ENCODE measurements around the gene MAD1L1.
"Not testable (repeated sequence)": the region's sequence is repeated elsewhere in the genome, so short reads cannot be mapped to it uniquely, and the experiment has no call there.

The MAD1L1 gene

GRCh38 chr7:1837696-1838543 lies 394.8 kb downstream of the MAD1L1 start:
- in situ Hi-C loops (cut with MboI; ENCODE audit: low sequenced_read_pairs), result not testable (repeated sequence)

GRCh38 chr7:1831933-1832535 lies 400.7 kb downstream of the MAD1L1 start:
- in situ Hi-C loops (cut with MboI; ENCODE audit: low sequenced_read_pairs), result not testable (repeated sequence)

GRCh38 chr7:1831471-1831870 lies 401.3 kb downstream of the MAD1L1 start:
- in situ Hi-C loops (cut with MboI; ENCODE audit: low sequenced_read_pairs), result not testable (repeated sequence)

DNA sequence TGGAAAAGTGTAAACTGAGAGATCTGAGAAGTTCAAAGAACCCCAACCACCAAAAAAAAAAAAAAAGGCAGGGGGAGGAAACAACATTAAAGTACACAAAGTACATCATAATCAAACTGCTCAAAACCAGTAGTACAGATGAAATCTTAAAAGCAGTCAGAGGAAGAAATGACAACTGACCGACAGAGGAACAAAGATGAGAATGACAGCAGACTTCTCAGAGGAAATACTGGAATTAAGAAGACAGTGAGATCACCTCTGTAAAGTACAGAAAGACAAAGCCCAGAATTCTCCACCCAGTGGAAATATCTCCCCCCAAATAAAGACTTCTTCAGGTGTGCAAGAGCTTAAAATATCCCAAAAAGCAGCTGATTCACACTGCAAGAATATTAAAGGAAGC lies 403.1 kb downstream of the MAD1L1 start:
- in situ Hi-C loops (cut with MboI; ENCODE audit: low sequenced_read_pairs), result not testable (repeated sequence)

DNA sequence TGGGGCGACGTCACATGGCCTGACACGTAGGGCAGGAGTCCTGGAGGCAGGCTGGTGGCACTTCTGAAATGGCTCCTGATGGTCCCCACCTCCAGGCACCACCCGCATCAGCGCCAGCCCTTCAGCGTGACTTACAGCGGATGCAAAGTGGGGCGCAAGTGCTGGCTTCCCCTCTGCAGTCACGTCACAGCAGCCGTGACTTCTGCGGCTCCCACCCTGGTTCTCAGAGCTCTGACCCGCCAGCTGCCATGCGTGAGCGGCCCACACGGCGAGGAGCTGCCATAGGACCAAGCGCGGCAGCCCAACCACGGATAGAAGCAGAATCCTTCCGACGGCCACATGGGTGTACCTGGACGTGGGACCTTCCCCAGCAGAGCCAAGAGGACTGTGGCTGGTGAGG lies 403.6 kb downstream of the MAD1L1 start:
- in situ Hi-C loops (cut with MboI; ENCODE audit: low sequenced_read_pairs), result no loop called here

DNA sequence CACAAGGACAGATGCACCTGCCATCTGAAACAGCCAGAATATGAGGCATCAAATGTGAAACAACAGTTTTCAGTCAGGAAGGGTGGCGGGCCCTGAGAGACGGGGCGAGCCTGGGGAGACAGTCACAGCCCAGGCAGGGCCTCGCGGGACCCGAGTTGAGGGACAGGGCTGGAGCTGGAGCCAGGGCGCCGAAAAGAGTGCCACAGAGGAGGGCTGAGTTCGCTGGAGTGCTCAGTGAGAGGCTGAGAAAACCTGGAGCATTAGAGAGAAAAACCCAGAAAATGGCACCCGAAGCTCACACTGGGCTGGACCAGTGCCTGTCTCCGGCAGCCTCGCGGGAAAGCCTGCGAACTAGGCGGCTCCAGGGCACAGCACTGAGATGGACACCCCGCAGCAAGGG lies 404.6 kb downstream of the MAD1L1 start:
- in situ Hi-C loops (cut with MboI; ENCODE audit: low sequenced_read_pairs), result not testable (repeated sequence)

- in situ Hi-C loops (cut with MboI; ENCODE audit: low sequenced_read_pairs), result not testable (repeated sequence)
These were observed 405.2 kb downstream of the MAD1L1 start for GRCh38 chr7:1827521-1827981.

DNA sequence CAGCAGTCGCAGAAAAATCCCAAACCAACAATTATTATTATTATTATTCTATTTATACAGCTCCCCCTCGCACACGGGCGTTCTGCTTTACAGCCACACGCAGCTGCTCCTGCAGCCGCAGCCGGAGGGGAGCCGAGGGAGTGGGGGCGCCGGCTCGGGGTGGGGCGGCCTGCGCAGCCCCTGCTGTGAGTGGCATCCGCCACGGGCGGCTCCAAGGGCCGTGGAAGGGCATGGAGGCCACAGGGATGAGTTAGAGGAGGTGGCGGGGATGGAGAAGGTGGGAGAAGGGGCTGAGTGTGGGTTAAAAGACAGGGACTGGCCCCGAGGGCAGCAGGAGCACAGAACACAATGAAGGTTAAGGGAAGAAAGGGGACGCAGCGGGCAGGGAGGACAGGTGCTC lies 405.8 kb downstream of the MAD1L1 start:
- in situ Hi-C loops (cut with MboI; ENCODE audit: low sequenced_read_pairs), result not testable (repeated sequence)

GRCh38 chr7:1825897-1826741 lies 406.6 kb downstream of the MAD1L1 start:
- in situ Hi-C loops (cut with MboI; ENCODE audit: low sequenced_read_pairs), result no loop called here

DNA sequence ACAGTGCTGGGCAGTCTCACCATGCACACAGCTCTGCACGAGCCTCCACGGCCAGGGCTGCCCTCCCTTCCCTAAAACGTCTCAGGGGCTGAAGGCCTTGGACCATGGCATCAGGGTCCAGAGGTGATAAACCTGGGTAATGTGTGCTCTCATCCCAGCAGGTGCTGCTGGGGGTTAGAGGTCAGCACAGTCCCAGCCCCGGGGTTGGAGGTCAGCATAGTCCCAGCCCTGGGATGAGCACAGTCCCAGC lies 407.2 kb downstream of the MAD1L1 start:
- in situ Hi-C loops (cut with MboI; ENCODE audit: low sequenced_read_pairs), result not testable (repeated sequence)

- in situ Hi-C loops (cut with MboI; ENCODE audit: low sequenced_read_pairs), result not testable (repeated sequence)
These were observed 407.7 kb downstream of the MAD1L1 start for GRCh38 chr7:1824882-1825646.

GRCh38 chr7:1824151-1824881 lies 408.4 kb downstream of the MAD1L1 start:
- in situ Hi-C loops (cut with MboI; ENCODE audit: low sequenced_read_pairs), result not testable (repeated sequence)

- in situ Hi-C loops (cut with MboI; ENCODE audit: low sequenced_read_pairs), result no loop called here
These were observed 409.2 kb downstream of the MAD1L1 start for GRCh38 chr7:1823376-1824150.

DNA sequence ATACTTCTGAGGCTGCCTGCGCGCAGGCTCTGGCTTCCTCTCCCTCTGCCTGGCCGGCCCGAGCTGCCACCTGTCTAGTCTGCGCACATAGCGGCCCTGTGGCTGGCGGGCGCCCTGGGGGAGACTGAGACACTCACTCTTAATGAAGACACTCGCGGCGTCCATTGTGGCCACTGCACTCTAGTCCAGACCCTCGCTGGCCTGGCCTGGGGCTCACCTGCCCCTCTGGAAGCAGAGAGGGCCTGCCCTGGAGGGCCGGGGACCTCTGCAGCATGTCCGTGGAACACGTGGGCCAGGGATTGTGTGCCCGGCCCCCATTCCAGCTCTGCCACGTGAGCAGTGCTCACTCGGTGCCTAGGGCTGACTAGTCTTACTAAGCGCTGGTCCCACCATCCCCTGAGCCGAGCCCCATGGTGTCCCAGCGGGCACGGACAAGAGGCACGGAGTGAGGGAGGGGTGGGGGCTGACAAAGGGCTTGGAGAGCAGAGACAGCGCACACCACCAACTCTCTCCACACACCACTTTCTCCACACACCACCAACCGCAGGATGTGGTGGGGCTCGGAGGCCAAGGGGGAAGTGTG lies 413.4 kb downstream of the MAD1L1 start:
- in situ Hi-C loops (cut with MboI; ENCODE audit: low sequenced_read_pairs), result no loop called here

DNA sequence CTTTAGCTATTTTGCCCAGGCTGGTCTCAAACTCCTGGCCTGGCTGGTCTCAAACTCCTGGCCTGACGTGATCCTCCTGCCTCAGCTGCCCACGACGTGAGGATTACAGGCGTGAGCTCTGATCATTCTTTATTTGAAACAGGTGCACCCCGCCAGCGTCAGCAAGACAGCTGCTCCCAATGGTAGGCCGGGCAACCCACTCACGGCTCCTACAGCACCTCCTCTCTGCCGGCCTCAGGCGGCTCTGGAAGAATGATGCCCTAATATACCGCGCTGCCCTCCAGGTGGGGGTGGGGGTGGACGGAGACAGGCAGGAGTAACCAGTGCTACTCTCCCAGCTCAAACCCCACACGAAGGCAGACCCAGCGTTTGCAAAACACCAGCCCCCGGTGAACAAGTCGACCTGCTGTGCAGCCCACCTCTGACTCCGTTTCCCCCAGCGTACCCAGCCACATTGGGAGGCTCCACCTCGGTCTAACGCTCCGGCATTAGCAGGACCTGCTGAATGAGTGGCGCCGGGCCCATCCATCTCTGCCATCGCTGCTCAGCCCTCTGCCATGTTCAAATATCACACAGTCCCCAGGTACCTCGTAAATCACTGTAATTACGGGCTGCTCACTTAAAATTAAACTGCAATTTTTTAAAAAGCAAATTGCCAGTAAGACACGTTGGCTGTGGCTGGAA lies 414.0 kb downstream of the MAD1L1 start:
- in situ Hi-C loops (cut with MboI; ENCODE audit: low sequenced_read_pairs), result no loop called here

DNA sequence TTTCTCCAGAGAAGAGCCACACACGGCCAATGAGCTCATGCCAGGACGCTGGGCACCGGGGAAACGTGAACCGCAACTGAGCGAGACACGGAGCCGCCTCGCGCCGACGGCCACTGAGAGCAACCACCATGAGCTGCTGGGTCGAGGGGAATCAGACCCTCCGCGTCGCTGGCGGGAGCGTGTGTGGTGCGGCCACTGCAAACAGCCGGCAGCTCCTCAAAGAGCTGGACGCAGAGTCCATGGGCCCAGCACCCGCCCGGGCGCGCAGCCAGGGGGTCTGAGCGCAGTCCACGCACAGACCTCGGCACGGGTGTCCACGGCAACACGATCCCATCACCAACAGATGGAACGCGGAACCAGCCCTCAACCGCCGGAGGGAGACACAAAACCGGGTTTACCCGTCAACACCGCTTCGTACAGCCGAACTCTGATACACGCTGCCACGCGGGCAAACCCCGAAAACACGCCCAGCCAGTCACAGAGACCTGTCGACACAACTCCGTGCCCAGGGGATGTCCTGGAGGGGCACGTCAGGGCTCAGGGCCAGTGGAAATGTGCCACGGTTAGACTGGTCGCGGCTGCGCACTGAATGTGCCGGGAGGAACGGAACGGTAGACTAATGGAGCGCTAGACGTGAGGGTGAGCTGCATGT lies 415.6 kb downstream of the MAD1L1 start:
- in situ Hi-C loops (cut with MboI; ENCODE audit: low sequenced_read_pairs), result no loop called here

DNA sequence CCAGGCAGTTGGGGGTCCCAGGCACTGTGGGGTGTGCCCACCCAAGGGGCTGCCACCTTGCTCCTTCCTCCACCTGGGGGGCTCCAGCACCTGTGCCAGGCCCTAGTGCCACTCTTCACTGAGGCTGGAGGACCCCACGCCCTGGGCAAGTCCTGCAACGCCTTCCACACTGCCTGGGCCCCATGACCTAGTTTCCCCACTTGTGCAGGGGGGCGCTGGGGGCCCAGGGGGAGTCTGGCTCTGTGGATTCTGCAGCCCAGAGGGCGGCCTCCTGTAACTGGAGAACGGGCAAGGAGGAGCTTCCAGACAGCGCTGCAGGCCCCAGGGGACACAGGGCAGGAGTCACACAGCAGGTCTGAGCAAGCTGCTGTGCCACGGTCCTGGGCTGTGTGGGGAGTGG lies 416.3 kb downstream of the MAD1L1 start:
- in situ Hi-C loops (cut with MboI; ENCODE audit: low sequenced_read_pairs), result not testable (repeated sequence)

All from HL-60/S4 (cell line).